ENCODE data around the gene NPR2.

Gene NPR2

DNA sequence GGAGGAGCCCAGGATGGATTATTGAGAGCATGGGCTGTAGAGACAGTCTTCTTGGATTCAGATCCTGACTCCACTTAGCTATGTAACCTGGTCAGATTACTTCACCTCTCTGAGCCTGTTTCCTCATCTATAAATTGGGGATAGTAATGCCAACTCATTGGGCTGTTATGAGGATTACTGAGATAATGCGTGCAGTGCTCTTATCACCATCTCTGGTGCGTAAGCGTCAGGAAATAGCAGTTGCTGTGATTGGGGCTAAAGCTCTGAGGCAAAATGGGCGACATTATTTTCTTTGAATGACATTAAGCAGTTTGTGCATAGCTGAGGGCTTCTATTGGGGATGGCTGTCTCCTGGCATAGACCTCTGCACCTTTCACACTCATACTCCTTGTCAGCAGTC, 36.3 kb upstream of the NPR2 start:
- DNase-seq (ENCODE audit: low read depth), result no peak
- no peak for TF ChIP-seq CTCF (IDR thresholded peaks at IDR 0.05; ENCODE audit: low read length, missing control alignments)
- no peak overlapping the region for H3K4me3 ChIP-seq (replicated peaks; ENCODE audit: low read depth, low read length)

- TF ChIP-seq CTCF (IDR thresholded peaks at IDR 0.05; ENCODE audit: low read length, missing control alignments), result peak; percentile 57
- H3K4me3 ChIP-seq (replicated peaks; ENCODE audit: low read depth, low read length), result peak overlapping the region; percentile 32
- DNase-seq (ENCODE audit: low read depth), result peak; percentile 26
These were observed 34.8 kb upstream of the NPR2 start for GRCh38 chr9:35756275-35757225.

DNA sequence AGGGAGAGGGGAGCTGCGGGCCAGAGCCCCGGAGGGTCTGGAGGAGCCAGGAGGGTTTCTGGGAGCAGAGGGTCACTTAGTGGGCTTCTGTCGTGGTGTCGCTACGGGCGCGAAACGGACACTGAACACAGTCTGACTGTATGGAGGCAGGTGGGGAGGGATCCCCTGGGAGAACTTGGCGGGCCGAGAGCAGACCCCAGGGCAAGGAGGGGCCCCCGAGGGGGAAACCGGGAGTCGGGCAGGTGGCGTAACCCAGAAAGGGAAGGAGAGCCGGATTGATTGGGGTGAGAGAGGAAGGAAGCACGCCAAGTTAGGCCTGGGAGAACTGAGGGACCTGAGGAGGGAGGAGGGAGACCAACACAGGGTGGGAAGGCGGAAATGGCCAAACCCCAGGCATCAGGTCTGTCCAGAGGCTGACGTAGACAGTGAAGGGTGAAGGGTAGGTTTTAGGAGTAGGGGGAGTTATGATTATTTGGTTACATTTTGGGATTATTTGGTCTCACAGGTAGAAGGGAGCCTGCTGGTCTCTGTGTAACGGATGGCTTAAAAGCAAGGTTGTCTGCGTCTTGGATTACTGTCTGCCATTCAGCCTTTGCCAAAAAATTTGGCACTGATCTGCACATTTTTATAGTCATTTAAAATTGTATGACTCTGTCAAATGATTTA, 34.0 kb upstream of the NPR2 start:
- TF ChIP-seq CTCF (IDR thresholded peaks at IDR 0.05; ENCODE audit: low read length, missing control alignments), result no peak
- H3K4me3 ChIP-seq (replicated peaks; ENCODE audit: low read depth, low read length), result no peak overlapping the region
- DNase-seq (ENCODE audit: low read depth), result no peak

DNA sequence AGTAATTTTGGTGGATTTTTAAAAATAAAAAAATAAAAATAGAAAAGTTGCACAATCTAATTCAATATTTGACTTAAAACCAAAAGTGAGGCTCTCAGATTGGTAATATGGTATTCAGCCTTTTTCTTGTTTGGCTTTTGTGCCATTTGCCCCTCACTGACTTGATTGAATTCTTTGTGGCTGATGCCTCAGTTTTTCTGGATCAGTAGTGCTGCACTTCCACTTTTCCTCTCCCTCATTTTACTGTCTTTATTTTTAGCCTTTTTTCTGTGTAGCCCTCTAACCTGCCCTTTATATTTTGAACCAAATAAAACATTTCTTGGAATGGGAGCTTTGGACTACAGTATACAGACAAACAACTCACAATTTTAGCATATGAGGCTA, 33.5 kb upstream of the NPR2 start:
- no peak overlapping the region for H3K4me3 ChIP-seq (replicated peaks; ENCODE audit: low read depth, low read length)
- TF ChIP-seq CTCF (IDR thresholded peaks at IDR 0.05; ENCODE audit: low read length, missing control alignments), result no peak
- DNase-seq (ENCODE audit: low read depth), result no peak

DNA sequence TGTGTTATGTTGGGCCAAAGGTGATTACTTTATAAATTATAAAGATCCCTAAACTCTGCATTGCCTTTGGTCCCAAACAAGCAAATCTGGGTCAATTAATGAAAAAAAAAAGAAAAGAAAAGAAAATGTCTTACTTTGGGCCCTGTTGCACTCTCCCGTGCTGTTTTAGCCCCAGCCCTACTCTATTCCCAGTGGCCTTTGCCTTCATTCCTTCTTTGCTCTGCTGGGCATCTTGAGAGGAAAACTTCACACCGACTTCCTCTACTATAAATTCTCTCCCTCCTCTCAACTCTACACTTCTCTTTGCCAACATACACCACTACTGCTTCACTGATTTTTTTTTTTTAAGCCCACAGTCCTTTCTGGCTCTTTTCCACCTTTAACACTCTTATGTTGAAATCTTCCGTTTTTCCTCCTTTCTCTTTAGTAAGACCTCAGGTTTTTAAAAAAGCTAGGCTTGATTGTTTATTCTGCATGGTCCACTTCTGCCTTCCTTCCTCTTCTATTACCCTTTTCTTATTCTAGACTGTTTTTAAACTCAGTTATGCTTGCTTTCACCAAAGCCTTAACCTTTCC, 32.8 kb upstream of the NPR2 start:
- peak; percentile 71 for DNase-seq (ENCODE audit: low read depth)
- no peak overlapping the region for H3K4me3 ChIP-seq (replicated peaks; ENCODE audit: low read depth, low read length)
- TF ChIP-seq CTCF (IDR thresholded peaks at IDR 0.05; ENCODE audit: low read length, missing control alignments), result no peak

DNA sequence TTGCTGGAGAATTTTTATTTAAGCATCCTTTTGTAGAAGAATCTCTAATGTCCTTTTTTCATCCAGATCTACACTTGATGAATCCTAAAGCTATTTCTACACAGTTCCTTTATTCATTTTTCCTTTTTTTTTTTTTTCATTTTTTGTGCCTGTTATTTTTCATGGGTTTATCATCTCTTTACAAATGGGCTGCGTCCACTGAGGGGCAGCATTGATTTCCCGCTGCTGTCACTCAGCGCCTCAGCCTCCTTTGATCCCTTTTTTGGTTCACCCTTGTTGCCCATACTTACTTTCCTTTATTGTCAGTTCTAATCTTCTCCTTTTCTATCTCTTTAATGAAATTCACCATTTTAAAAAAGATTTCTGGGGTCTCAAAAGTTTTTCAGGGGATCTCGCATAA, 31.6 kb upstream of the NPR2 start:
- no peak overlapping the region for H3K4me3 ChIP-seq (replicated peaks; ENCODE audit: low read depth, low read length)
- TF ChIP-seq CTCF (IDR thresholded peaks at IDR 0.05; ENCODE audit: low read length, missing control alignments), result no peak
- DNase-seq (ENCODE audit: low read depth), result no peak

All from fibroblast of pulmonary artery (primary cell).